ENCODE data around the gene SPACDR.
"Not testable (repeated sequence)": the region's sequence is repeated elsewhere in the genome, so short reads cannot be mapped to it uniquely, and the experiment has no call there.

Gene SPACDR

GRCh38 chr7:100466653-100467605 lies 2.9 kb upstream of the SPACDR start:
- no peak for DNase-seq (ENCODE audit: low read depth in 2 of 2, low spot score in 1 of 2)

DNA sequence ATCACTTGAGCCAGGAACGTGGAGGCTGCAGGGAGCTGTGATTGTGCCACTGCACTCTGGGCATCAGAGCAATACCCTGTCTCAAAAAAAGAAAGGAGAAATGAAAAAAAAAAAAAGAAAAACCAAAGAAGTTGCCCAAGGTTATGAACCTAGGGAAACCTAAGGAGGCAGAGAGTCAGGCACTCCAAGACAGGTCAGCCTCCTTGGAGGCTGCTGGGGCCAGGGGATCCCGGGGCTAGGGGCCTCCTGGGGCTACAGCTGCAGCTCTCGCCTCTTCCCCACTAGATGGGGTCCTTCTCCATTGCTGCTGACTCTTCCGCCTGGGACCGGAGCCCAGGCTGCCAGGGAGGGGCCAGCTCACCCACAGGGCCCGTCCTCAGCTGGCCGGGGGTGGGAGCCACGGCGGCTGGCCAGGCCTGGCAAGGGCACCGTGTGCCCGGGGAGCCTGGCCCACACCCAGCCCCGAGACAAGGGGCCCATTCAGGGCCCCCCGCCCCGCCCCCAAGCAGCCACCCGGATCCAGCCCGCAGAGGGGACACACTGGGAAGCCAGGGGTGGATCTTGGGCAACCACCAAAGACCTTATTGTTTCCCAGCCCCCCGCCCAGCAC lies 1.7 kb upstream of the SPACDR start:
- DNase-seq (ENCODE audit: low read depth in 2 of 2, low spot score in 1 of 2), result no peak

DNA sequence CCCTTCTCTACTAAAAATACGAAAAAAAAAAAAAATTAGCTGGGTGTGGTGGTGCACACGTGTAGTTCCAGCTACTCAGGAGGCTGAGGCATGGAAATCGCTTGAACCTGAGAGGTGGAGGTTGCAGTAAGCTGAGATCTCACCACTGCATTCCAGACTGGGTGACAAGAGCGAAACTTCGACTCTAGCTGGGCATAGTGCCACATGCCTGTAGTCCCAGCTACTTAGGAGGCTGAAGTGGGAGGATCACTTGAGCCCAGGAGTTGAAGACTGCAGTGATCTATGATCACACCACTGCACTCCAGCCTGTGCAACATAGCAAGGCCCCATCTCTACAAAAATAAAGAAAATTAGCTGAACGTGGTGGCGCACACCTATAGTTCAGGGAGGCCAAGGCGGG lies 1.2 kb upstream of the SPACDR start:
- no peak for DNase-seq (ENCODE audit: low read depth in 2 of 2, low spot score in 1 of 2)

DNA sequence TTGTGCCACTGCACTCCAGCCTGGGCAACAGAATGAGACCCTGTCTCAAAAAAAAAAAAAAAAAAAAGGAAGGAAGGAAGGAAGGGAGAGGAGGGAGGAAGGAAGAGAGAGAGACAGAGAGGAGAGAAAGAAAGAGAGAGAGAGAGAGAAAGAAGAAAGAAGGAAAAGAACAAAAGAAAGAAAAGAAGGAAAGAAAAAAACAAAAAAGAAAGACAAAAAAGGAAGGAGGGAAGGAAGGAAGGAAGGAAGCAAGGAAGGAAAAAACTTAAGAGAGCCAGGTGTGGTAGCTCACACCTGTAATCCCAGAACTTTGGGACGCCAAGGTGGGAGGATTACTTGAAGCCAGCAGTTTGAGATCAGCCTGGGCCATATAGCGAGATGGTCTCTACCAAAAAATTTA lies 731 bp upstream of the SPACDR start:
- DNase-seq (ENCODE audit: low read depth in 2 of 2, low spot score in 1 of 2), result no peak

DNA sequence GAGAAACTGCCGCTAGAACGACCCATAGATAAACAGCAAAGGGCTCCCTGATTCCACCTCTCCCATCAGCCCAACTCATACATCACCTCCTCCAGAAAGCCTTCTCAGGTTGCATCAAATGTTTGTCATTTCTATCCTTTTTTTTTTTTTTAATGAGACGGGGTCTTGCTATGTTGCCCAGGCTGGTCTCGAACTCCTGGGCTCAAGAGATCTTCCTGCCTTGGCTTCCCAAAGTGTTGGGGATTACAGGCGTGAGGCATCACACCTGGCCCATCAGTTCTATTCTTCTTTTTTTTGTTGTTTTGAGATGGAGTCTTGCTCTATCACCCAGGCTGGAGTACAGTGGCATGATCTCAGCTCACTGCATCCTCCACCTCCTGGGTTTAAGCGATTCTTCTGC lies 7.0 kb downstream of the SPACDR start:
- no peak for DNase-seq (ENCODE audit: low read depth in 2 of 2, low spot score in 1 of 2)

DNA sequence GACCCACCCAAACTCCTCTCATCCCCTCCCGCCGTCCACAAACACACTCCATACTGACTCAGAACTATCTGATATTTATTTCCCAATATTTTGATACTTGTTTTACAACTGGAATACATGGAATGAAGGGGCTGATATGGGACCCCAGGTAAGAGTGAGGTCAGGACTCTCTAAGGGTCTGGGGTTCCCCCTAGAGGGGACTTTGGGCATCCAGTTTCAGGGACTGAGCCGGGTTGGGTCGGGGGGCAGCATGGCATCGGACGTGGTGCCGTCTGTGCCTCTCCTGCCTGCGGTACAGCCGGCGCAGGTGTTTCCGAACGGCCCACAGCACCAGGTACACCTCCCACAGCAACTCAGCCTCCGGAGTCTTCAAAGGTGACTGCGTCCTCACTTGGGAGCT lies 7.5 kb downstream of the SPACDR start:
- DNase-seq (ENCODE audit: low read depth in 2 of 2, low spot score in 1 of 2), result no peak

GRCh38 chr7:100455206-100455605 lies 8.9 kb downstream of the SPACDR start:
- DNase-seq (ENCODE audit: low read depth in 2 of 2, low spot score in 1 of 2), result no peak

GRCh38 chr7:100453854-100454253 lies 10.2 kb downstream of the SPACDR start:
- not testable (repeated sequence) for DNase-seq (ENCODE audit: low read depth in 2 of 2, low spot score in 1 of 2)

DNA sequence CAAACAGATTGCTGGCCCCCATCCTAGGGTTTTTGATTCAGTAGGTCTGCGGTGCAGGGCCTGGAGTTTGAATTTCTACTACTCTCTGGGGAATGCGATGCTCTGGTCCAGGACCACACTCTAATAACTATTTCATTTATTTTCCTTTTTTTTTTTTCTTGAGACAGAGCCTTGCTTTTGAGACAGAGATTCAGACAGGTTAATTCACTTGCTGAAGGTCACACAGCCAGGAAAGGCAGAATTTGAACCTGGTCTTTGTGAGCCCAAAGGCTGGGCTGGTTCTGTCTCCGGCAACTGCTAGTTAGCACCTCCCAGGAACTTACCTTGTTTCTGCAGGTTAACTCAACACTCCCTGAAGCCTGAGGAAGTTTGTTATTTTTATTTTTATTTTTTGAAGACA lies 11.5 kb downstream of the SPACDR start:
- DNase-seq (ENCODE audit: low read depth in 2 of 2, low spot score in 1 of 2), result no peak

DNA sequence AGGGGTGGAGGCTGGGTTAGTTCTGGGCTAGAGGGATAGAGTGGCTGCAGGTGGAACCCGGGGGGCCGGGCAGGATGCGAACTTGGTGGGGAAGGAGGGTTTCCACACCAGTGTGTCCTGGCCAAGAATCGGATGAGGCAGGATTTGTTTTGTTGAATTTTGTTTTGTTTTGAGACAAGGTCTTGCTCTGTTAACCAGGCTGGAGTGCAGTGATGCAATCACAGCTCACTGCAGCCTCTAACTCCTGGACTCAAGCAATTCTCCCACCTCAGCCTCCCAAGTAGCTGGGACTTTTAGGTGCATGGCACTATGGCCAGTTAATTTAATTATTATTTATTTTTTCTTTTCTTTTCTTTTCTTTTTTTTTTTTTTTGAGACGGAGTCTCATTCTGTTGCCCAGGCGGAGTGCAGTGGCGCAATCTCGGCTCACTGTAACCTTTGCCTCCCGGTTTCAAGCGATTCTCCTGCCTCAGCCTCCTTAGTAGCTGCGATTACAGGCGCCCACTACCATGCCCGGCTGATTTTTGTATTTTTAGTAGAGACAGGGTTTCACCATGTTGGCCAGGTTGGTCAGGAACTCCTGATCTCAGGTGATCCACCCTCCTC lies 14.8 kb downstream of the SPACDR start:
- no peak for DNase-seq (ENCODE audit: low read depth in 2 of 2, low spot score in 1 of 2)

GRCh38 chr7:100447363-100447762 lies 16.7 kb downstream of the SPACDR start:
- not testable (repeated sequence) for DNase-seq (ENCODE audit: low read depth in 2 of 2, low spot score in 1 of 2)

DNA sequence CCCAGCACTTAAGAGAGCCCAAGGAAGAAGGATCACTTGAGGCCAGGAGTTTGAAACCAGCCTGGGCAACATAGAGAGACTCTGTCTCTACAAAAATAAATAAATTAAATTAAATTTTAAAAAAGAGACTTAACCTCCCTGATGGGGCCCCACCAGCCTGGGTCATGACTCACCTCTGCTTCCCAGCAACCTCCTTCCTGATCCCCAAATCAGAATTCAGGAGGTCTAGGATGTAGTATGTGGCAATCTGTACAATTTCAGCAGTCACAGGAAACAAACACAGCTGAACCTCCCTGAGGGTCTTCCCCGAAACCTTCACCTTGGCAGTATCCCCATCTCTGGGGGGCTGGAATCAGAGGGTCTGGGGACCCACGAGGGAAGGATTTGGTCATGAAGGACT lies 18.0 kb downstream of the SPACDR start:
- DNase-seq (ENCODE audit: low read depth in 2 of 2, low spot score in 1 of 2), result no peak

DNA sequence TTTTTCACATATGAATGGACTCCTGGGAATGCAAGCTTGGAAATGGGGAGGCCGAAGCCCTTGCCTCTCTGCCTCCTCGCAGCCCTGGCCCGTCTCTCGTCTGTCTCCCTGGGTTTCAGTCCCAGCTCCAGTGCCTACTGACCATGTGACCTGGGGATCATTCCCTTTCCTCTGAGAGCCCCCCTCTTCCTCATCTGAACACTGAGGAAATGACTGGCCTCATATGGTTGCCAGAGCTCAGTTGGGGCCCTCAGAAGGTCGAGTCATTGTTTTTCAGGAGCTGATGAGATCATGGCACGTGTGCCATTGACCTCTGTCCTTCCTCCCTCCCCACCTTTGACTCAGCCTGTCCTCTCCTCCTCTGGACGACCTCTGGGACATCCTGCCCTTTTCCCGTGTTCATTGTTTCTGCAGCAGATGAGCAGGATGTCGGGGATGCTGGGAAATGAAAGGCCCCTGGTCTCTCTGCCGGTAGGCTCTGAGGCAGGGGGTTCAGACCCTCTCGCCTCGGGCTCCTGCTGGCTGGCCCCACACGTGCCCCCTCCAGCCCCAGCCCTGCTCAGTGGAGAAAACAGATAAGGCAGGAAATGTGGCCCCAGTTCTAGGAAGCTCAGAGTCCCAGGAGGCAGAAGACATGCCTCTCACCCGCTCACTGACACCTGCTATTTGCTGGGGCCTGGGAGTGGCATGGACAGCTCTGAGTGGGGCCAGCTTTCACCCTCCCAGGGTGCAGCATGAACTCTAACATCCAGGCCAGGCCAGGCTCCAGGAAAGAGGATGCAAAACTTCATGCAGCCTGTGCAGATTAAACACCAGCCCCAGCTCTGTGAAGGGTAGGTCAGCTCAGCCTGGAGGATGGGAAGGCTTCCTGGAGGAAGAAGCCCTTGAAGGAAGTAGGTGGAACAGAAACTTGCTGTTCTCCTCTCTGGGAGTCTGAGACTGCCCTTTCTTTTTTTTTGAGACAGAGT lies 19.5 kb downstream of the SPACDR start:
- no peak for DNase-seq (ENCODE audit: low read depth in 2 of 2, low spot score in 1 of 2)

DNA sequence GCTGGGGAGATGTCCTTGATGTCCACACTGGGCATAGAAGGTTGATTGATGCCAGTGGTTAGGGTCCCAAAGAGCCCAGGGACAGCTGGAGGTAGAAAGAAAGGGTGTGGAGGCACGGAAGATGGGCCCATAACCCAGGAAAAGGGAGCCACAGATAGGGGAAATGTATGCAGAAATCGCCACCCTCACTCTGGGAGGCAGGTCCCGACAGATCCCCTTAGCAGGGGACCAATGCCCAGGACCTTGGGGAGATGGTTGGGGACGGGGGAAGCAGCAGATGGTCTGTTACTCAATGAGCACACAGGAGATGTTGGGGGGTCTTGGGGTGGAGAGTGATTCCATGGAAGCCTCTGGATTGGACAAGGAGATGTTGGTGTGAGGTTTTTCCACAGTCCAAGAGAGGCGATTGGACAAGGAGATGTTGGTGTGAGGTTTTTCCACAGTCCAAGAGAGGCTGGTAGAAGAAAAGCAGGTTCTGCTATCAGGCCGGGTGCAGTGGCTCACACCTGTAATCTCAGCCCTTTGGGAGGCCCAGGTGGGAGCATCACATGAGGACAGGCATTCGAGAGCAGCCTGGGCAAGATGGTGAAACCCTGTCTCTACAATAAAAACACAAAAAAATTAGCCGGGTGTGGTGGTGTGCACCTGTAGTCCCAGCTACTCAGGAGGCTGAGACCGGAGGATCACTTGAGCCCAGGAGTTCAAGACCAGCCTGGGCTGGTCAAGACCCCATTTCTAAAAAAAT lies 20.8 kb downstream of the SPACDR start:
- no peak for DNase-seq (ENCODE audit: low read depth in 2 of 2, low spot score in 1 of 2)

GRCh38 chr7:100441641-100442535 lies 22.2 kb downstream of the SPACDR start:
- DNase-seq (ENCODE audit: low read depth in 2 of 2, low spot score in 1 of 2), result no peak

DNA sequence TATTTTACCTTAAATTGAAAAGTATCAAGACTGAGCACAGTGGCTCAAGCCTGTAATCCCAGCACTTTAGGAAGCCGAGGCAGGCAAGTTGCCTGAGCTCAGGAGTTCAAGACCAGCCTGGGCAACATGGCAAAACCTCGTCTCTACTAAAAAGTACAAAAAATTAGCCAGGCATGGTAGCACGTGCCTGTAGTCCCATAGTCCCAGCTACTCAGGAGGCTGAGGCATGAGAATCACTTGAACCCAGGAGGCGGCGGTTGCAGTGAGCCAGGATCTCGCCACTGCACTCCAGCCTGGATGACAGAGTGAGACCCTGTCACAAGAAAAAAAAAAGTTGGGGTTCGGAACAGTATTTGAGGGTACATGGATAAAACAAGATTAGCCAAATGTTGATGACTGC lies 24.8 kb downstream of the SPACDR start:
- not testable (repeated sequence) for DNase-seq (ENCODE audit: low read depth in 2 of 2, low spot score in 1 of 2)

- not testable (repeated sequence) for DNase-seq (ENCODE audit: low read depth in 2 of 2, low spot score in 1 of 2)
Measured at GRCh38 chr7:100438731-100439130, 25.3 kb downstream of the SPACDR start.

GRCh38 chr7:100438172-100438571 lies 25.9 kb downstream of the SPACDR start:
- no peak for DNase-seq (ENCODE audit: low read depth in 2 of 2, low spot score in 1 of 2)

All from stimulated activated CD8-positive, alpha-beta memory T cell treated with anti-CD3 and anti-CD28 coated beads, Interleukin-4, amount 100 ng/mL, for 1 hour (primary cell).